Tibial nerve (tissue), 4 donors: ENCODE measurements around the gene ZNF552.
"Not testable (repeated sequence)": the region's sequence is repeated elsewhere in the genome, so short reads cannot be mapped to it uniquely, and the experiment has no call there.

Experiments used
- EP300 ChIP-seq, 2 donors: sonication (generic); formaldehyde crosslinking; IDR thresholded peaks; one replicate each; pipeline ENCODE4 v1.6.1; 2017; ENCODE audit warnings: antibody characterized with exemption in 2 of 2, mild to moderate bottlenecking in 1 of 2
- POLR2A ChIP-seq, 2 donors: fragments of 450-650 bp; IDR thresholded peaks; one replicate each; pipeline ENCODE4 v1.6.1; 2017; ENCODE audit warnings: antibody characterized with exemption in 2 of 2, mild to moderate bottlenecking in 2 of 2, moderate library complexity in 2 of 2
- TF ChIP-seq, protein P1 (sequence below), 5 experiments: fragments of 200-600 bp in 3 of 5; fragments of 450-650 bp in 2 of 5; sonication (generic) in 3 of 5; IDR thresholded peaks; one replicate each; pipeline ENCODE4 v1.5.1; 2016 to 2019; ENCODE audit warnings: antibody characterized with exemption in 5 of 5, mild to moderate bottlenecking in 3 of 5, moderate library complexity in 2 of 5

DNA sequence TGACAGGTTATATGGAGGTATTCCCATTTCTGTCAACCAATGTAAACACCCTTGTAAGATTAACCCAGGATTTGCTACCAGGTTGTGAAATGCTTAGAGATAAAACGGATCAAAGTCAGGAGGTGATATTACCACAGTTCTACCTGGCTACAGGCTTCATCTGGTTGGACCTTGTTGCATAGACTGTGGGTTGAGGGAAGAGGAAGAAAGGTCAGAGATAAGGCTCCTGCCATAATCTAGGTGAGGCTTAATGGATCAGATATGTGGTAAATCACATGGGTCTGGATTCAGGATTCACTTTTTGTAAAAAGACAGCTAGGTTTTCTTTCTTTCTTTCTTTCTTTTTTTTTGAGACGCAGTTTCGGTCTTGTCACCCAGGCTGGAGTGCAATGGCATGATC is 6.8 kb upstream of the ZNF552 start:
- TF ChIP-seq, protein P1, sequence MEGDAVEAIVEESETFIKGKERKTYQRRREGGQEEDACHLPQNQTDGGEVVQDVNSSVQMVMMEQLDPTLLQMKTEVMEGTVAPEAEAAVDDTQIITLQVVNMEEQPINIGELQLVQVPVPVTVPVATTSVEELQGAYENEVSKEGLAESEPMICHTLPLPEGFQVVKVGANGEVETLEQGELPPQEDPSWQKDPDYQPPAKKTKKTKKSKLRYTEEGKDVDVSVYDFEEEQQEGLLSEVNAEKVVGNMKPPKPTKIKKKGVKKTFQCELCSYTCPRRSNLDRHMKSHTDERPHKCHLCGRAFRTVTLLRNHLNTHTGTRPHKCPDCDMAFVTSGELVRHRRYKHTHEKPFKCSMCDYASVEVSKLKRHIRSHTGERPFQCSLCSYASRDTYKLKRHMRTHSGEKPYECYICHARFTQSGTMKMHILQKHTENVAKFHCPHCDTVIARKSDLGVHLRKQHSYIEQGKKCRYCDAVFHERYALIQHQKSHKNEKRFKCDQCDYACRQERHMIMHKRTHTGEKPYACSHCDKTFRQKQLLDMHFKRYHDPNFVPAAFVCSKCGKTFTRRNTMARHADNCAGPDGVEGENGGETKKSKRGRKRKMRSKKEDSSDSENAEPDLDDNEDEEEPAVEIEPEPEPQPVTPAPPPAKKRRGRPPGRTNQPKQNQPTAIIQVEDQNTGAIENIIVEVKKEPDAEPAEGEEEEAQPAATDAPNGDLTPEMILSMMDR (IDR thresholded peaks at IDR 0.05) = not testable (repeated sequence)
- not testable (repeated sequence) for TF ChIP-seq POLR2A, EP300 (IDR thresholded peaks at IDR 0.05)
